ENCODE results near the gene CD300LD. TPM values are rescaled to one million over a fixed set of nuclear protein-coding genes. Genes with fewer than 3 reads are reported as not detected.

The CD300LD gene
- total and polyA plus RNA-seq, 2 experiments from 2014 or later = not detected

- Histone ChIP-seq H2AFZ (no peak overlapping the region), H3K4me3 (no peak overlapping the region), H4K20me1 (replicated peaks; ENCODE audit: insufficient read depth) (no peaks in the 10 kb centered on the region), H3K9me2 (ENCODE audit: insufficient read depth) (no peaks in the 10 kb centered on the region), H3K4me1 (ENCODE audit: insufficient read depth) (no peaks in the 10 kb centered on the region), H3K27ac (ENCODE audit: low read depth) (no peak overlapping the region), H3K4me2 (no peak overlapping the region), H3K36me3 (ENCODE audit: insufficient read depth) (no peaks in the 10 kb centered on the region), H3F3A (replicated peaks; ENCODE audit: low read depth) (no peaks in the 10 kb centered on the region), H3K27me3 (ENCODE audit: insufficient read depth) (no peaks in the 10 kb centered on the region), H3K79me2 (replicated peaks; ENCODE audit: insufficient read depth) (no peaks in the 10 kb centered on the region)
- no peak for DNase-seq (ENCODE audit: low spot score)
- peaks cover 3% of the 10 kb centered on the region; the same call in 1 of the 3 replicates for H3K4me1 Mint-ChIP-seq
- ATAC-seq = no peak
- no peak for TF ChIP-seq ETS1 (IDR thresholded peaks at IDR 0.05)
- TF ChIP-seq STAT1 (IDR thresholded peaks at IDR 0.05; ENCODE audit: unreplicated experiment) = no peak
- TF ChIP-seq JUNB (IDR thresholded peaks at IDR 0.05; ENCODE audit: unreplicated experiment) = no peak
- TF ChIP-seq EZH2phosphoT487 (IDR thresholded peaks at IDR 0.05; ENCODE audit: unreplicated experiment) = no peak
- TF ChIP-seq CREB1 (CRISPR knock-in tag; IDR thresholded peaks at IDR 0.05; ENCODE audit: low read depth) = no peak
- TF ChIP-seq ZNF331 (CRISPR knock-in tag; IDR thresholded peaks at IDR 0.05; ENCODE audit: low read depth) = no peak
- TF ChIP-seq, protein P1, sequence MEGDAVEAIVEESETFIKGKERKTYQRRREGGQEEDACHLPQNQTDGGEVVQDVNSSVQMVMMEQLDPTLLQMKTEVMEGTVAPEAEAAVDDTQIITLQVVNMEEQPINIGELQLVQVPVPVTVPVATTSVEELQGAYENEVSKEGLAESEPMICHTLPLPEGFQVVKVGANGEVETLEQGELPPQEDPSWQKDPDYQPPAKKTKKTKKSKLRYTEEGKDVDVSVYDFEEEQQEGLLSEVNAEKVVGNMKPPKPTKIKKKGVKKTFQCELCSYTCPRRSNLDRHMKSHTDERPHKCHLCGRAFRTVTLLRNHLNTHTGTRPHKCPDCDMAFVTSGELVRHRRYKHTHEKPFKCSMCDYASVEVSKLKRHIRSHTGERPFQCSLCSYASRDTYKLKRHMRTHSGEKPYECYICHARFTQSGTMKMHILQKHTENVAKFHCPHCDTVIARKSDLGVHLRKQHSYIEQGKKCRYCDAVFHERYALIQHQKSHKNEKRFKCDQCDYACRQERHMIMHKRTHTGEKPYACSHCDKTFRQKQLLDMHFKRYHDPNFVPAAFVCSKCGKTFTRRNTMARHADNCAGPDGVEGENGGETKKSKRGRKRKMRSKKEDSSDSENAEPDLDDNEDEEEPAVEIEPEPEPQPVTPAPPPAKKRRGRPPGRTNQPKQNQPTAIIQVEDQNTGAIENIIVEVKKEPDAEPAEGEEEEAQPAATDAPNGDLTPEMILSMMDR (conservative IDR thresholded peaks at IDR 0.05; ENCODE audit: low read depth in 2 of 2) = no peak
- TF ChIP-seq, protein P2, sequence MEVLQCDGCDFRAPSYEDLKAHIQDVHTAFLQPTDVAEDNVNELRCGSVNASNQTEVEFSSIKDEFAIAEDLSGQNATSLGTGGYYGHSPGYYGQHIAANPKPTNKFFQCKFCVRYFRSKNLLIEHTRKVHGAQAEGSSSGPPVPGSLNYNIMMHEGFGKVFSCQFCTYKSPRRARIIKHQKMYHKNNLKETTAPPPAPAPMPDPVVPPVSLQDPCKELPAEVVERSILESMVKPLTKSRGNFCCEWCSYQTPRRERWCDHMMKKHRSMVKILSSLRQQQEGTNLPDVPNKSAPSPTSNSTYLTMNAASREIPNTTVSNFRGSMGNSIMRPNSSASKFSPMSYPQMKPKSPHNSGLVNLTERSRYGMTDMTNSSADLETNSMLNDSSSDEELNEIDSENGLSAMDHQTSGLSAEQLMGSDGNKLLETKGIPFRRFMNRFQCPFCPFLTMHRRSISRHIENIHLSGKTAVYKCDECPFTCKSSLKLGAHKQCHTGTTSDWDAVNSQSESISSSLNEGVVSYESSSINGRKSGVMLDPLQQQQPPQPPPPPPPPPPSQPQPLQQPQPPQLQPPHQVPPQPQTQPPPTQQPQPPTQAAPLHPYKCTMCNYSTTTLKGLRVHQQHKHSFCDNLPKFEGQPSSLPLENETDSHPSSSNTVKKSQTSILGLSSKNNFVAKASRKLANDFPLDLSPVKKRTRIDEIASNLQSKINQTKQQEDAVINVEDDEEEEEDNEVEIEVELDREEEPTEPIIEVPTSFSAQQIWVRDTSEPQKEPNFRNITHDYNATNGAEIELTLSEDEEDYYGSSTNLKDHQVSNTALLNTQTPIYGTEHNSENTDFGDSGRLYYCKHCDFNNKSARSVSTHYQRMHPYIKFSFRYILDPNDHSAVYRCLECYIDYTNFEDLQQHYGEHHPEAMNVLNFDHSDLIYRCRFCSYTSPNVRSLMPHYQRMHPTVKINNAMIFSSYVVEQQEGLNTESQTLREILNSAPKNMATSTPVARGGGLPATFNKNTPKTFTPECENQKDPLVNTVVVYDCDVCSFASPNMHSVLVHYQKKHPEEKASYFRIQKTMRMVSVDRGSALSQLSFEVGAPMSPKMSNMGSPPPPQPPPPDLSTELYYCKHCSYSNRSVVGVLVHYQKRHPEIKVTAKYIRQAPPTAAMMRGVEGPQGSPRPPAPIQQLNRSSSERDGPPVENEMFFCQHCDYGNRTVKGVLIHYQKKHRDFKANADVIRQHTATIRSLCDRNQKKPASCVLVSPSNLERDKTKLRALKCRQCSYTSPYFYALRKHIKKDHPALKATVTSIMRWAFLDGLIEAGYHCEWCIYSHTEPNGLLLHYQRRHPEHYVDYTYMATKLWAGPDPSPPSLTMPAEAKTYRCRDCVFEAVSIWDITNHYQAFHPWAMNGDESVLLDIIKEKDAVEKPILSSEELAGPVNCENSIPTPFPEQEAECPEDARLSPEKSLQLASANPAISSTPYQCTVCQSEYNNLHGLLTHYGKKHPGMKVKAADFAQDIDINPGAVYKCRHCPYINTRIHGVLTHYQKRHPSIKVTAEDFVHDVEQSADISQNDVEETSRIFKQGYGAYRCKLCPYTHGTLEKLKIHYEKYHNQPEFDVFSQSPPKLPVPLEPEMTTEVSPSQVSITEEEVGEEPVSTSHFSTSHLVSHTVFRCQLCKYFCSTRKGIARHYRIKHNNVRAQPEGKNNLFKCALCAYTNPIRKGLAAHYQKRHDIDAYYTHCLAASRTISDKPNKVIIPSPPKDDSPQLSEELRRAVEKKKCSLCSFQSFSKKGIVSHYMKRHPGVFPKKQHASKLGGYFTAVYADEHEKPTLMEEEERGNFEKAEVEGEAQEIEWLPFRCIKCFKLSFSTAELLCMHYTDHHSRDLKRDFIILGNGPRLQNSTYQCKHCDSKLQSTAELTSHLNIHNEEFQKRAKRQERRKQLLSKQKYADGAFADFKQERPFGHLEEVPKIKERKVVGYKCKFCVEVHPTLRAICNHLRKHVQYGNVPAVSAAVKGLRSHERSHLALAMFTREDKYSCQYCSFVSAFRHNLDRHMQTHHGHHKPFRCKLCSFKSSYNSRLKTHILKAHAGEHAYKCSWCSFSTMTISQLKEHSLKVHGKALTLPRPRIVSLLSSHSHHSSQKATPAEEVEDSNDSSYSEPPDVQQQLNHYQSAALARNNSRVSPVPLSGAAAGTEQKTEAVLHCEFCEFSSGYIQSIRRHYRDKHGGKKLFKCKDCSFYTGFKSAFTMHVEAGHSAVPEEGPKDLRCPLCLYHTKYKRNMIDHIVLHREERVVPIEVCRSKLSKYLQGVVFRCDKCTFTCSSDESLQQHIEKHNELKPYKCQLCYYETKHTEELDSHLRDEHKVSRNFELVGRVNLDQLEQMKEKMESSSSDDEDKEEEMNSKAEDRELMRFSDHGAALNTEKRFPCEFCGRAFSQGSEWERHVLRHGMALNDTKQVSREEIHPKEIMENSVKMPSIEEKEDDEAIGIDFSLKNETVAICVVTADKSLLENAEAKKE (CRISPR knock-in tag; IDR thresholded peaks at IDR 0.05) = no peak
- TF ChIP-seq NANOG (IDR thresholded peaks at IDR 0.05; ENCODE audit: borderline replicate concordance) = no peak
- TF ChIP-seq POLR2AphosphoS5 (IDR thresholded peaks at IDR 0.05; ENCODE audit: low read depth) = no peak
- TF ChIP-seq EZH2 (IDR thresholded peaks at IDR 0.05; ENCODE audit: low read depth, unreplicated experiment) = no peak
- TF ChIP-seq REST (IDR thresholded peaks at IDR 0.05; ENCODE audit: unreplicated experiment) = no peak
- no peak for TF ChIP-seq ZNF114 (CRISPR knock-in tag; IDR thresholded peaks at IDR 0.05)
- H3K36me3 Mint-ChIP-seq (ENCODE audit: low read depth) = no peaks in the 10 kb centered on the region
- no peaks in the 10 kb centered on the region; the same call in 2 of the 3 replicates for H3K9me3 Mint-ChIP-seq
- no peaks in the 10 kb centered on the region for H3K27me3 Mint-ChIP-seq (ENCODE audit: insufficient read depth, low read depth, poor library complexity)
- H3K4me3 Mint-ChIP-seq = no peak overlapping the region
- H3K27ac Mint-ChIP-seq = no peak overlapping the region
These were observed 6.4 kb downstream of the CD300LD start for GRCh38 chr17:74585711-74586110.

All from GM23338 (cell line).